ENCODE measurements around the gene FFAR3.
A peak's percentile ranks its signal among the peaks of the same experiment; 100 is the strongest.

Gene FFAR3, protein sequence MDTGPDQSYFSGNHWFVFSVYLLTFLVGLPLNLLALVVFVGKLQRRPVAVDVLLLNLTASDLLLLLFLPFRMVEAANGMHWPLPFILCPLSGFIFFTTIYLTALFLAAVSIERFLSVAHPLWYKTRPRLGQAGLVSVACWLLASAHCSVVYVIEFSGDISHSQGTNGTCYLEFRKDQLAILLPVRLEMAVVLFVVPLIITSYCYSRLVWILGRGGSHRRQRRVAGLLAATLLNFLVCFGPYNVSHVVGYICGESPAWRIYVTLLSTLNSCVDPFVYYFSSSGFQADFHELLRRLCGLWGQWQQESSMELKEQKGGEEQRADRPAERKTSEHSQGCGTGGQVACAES

DNA sequence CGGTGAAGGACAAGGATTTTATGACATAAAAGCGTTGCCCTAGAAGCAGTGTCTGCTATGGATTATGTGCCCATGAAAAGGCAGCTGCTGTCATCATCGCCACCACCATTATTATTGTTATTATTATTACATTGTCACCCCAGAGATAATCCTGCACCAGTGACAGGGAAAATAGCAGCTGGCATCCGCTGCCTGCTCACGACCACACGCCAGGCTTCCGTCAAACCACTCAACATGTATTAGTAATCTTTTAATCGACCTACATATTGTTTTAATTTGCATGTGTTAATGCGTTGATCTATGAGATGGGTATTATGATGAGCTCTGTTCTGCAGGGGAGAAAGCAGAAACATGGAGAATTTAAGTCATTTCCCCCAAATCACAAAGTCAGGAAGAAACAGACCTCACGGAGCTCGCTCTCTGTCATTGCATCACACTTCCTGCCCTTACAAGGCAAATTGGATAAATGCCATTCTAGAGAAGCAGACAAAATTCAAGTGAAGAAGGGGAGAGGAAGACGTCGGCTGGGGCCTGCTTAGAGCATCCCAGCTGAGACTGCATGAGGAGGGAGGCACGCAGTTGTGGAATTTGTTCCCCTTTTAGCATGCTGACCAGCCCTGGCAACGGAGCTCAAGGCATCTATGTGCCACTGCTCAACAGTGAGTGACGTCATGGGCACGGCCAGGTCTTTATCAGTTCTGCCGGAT is at the start of gene FFAR3:
Gene FFAR3, plus strand, starts transcription at position 594 of the 707 bp plus-strand sequence. CDS start 431 bp downstream, outside the sequence.
- no peak for DNase-seq (ENCODE audit: low read depth, low spot score)
- Histone ChIP-seq H3K4me3 (0 out of 2 replicates have a peak within 1 kb of the TSS, but pooled peaks have one; percentile 11), H3K27ac (no peak within 1 kb of the TSS), H3K36me3 (ENCODE audit: insufficient read depth, low read length) (no peaks in the 10 kb centered on the region), H3K9ac (ENCODE audit: insufficient read length) (no peak within 1 kb of the TSS), H3K9me3 (ENCODE audit: low read depth, low read length) (no peaks in the 10 kb centered on the region)
- TF ChIP-seq FOXP2 (optimal IDR thresholded peaks at IDR 0.05; ENCODE audit: control extremely low read depth, extremely low read length, insufficient read depth) (no peak), EZH2 (IDR thresholded peaks at IDR 0.05) (no peak), POLR2AphosphoS5 (IDR thresholded peaks at IDR 0.05; ENCODE audit: borderline replicate concordance, low read depth, low read length) (no peak)

DNA sequence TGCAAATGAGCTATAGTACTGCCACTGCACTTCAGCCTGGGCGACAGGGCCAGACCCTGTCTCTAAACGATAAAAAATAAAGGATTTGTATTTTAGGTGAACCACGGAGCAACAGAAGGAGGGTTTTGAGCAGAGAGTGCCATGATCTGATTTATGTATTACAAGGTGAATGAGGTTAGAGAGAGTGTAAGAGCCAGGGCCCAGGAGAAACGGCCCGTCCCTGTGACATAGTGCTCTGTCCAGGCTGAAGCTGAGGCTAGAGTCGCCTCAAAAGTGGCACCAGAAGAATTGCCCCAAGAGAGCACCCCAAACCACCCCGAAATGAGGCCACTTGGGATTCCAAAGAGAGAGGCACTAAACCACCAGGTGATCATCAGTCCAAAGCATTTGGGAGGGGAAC is 49.4 kb upstream of the FFAR3 start:
- Histone ChIP-seq H3K9me3 (ENCODE audit: low read depth, low read length) (no peaks in the 10 kb centered on the region), H3K36me3 (ENCODE audit: insufficient read depth, low read length) (no peaks in the 10 kb centered on the region), H3K4me3 (no peak overlapping the region), H3K9ac (ENCODE audit: insufficient read length) (no peak overlapping the region), H3K27ac (no peak overlapping the region)
- TF ChIP-seq POLR2AphosphoS5 (IDR thresholded peaks at IDR 0.05; ENCODE audit: borderline replicate concordance, low read depth, low read length) (no peak), EZH2 (IDR thresholded peaks at IDR 0.05) (no peak), FOXP2 (optimal IDR thresholded peaks at IDR 0.05; ENCODE audit: control extremely low read depth, extremely low read length, insufficient read depth) (no peak)
- no peak for DNase-seq (ENCODE audit: low read depth, low spot score)

DNA sequence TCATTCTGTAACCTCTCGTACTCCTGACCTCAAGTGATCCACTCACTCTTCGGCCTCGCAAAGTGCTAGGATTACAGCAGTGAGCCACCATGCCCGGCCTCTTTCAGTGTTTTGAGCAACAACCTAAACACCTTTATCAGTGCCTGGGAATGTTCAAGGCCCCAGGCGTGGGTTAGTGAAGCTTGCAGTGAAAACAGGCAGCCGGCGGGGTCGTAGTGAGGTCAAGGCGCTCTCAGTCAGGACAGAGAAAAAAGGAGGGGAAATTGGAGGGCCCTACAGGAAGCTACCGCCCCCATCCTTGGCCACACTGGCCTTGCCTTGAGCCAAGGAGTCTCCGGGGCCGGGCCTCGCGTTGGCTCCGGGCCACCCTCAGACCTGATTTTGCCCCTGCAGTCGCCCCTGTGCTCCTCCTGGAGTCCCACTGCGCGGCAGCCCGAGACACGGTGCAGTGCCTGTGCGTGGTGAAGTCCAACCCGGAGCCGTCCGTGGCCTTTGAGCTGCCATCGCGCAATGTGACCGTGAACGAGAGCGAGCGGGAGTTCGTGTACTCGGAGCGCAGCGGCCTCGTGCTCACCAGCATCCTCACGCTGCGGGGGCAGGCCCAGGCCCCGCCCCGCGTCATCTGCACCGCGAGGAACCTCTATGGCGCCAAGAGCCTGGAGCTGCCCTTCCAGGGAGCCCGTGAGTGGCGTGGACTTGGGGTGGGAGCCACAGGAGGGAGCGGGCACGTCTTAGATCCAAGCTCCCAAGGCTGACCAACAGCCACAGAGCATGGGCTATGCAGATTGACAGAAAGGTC is 48.6 kb upstream of the FFAR3 start:
- no peaks in the 10 kb centered on the region for H3K36me3 ChIP-seq (ENCODE audit: insufficient read depth, low read length)
- H3K4me3 ChIP-seq, result no peak overlapping the region
- TF ChIP-seq FOXP2 (optimal IDR thresholded peaks at IDR 0.05; ENCODE audit: control extremely low read depth, extremely low read length, insufficient read depth) (no peak), POLR2AphosphoS5 (IDR thresholded peaks at IDR 0.05; ENCODE audit: borderline replicate concordance, low read depth, low read length) (no peak), EZH2 (IDR thresholded peaks at IDR 0.05) (no peak)
- H3K27ac ChIP-seq, result no peak overlapping the region
- no peak for DNase-seq (ENCODE audit: low read depth, low spot score)
- H3K9ac ChIP-seq (ENCODE audit: insufficient read length), result no peak overlapping the region
- no peaks in the 10 kb centered on the region for H3K9me3 ChIP-seq (ENCODE audit: low read depth, low read length)

DNA sequence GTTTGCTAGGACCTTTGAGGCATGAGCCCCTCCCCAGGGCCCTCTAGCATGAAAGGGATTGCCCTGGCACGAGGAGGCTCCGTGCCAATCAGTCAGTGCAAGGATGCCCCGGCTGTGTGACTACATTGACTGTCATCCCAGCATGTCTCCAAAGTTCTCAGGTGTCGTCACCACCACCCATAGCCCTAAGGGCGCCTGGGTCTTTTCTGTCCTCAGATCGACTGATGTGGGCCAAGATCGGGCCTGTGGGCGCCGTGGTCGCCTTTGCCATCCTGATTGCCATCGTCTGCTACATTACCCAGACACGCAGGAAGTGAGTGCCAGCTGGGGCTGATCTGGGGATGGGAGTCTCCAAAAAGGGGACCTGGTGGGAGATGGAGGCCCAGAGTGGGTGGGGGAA is 47.9 kb upstream of the FFAR3 start:
- no peak overlapping the region for H3K9ac ChIP-seq (ENCODE audit: insufficient read length)
- H3K4me3 ChIP-seq, result no peak overlapping the region

DNA sequence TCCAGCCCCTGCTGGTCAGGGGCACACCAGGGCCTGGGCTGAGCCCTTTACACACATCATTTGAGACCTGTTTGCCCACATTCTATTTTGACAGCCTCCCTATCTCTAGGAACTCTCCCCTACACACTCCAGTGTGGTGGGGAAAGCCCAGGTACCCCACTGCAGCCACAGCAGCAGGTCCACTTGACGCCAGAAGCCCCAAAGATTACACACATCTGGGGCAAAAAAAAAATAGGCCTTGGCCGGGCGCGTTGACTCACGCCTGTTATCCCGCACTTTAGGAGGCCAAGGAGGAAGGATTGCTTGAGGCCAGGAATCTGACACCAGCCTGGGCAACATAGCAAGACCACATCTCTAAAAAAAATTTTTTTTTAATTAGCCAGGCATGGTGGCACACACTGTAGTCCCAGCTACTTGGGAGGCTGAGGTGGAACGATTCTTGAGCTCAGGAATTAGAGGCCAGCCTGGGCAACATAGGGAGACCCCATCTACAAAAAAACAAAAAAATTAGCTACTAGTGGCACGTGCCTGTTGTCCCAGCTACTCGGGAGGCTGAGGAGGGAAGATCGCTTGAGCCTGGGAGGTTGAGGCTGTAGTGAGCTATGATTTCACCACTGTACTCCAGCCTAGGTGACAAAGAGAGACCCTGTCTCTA is 47.3 kb upstream of the FFAR3 start:
- DNase-seq (ENCODE audit: low read depth, low spot score), result no peak
- Histone ChIP-seq H3K4me3 (no peak overlapping the region), H3K27ac (no peak overlapping the region), H3K9ac (ENCODE audit: insufficient read length) (no peak overlapping the region), H3K36me3 (ENCODE audit: insufficient read depth, low read length) (no peaks in the 10 kb centered on the region), H3K9me3 (ENCODE audit: low read depth, low read length) (no peaks in the 10 kb centered on the region)
- TF ChIP-seq POLR2AphosphoS5 (IDR thresholded peaks at IDR 0.05; ENCODE audit: borderline replicate concordance, low read depth, low read length) (no peak), EZH2 (IDR thresholded peaks at IDR 0.05) (no peak), FOXP2 (optimal IDR thresholded peaks at IDR 0.05; ENCODE audit: control extremely low read depth, extremely low read length, insufficient read depth) (no peak)

More for the DNA sequence above, 47.9 kb upstream of the FFAR3 start:
- Histone ChIP-seq H3K9me3 (ENCODE audit: low read depth, low read length) (no peaks in the 10 kb centered on the region), H3K36me3 (ENCODE audit: insufficient read depth, low read length) (no peaks in the 10 kb centered on the region), H3K27ac (no peak overlapping the region)
- TF ChIP-seq EZH2 (IDR thresholded peaks at IDR 0.05), result no peak
- no peak for TF ChIP-seq FOXP2 (optimal IDR thresholded peaks at IDR 0.05; ENCODE audit: control extremely low read depth, extremely low read length, insufficient read depth)
- no peak for TF ChIP-seq POLR2AphosphoS5 (IDR thresholded peaks at IDR 0.05; ENCODE audit: borderline replicate concordance, low read depth, low read length)
- DNase-seq (ENCODE audit: low read depth, low spot score), result no peak

DNA sequence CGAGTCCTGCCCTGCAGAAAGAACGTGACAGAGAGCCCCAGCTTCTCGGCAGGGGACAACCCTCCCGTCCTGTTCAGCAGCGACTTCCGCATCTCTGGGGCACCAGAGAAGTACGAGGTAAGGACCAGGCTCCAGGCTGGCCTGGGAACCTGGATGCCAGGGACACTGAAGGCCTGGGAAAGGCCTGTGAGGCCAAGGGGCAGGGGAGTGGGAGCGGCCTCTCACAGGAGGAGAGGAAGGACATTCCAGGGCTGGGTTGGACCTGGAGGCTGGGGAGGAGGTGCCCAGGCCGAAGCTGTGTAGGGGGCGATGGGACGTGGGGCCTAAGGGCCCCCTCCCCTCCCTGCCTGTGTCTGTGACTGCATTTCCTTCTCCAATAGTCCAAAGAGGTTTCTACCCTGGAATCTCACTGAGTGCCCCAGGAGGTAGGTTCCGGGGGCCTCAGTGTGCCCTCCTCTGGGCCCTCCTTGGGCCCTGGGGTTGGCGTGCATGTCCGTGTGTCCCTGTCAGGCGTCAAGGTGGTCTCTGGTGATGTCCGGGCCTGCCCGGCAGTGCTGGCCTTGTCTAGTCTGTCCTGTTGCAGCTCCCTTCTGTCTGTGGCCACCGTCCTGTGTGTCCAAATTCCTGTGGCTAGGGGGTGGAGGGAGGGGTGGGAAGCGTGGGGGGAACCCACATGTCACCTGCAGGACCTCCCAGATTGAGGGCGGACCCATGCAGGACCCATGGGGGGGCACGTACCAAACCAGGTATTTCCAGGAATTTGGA is 46.2 kb upstream of the FFAR3 start:
- H3K9me3 ChIP-seq (ENCODE audit: low read depth, low read length), result no peaks in the 10 kb centered on the region
- TF ChIP-seq POLR2AphosphoS5 (IDR thresholded peaks at IDR 0.05; ENCODE audit: borderline replicate concordance, low read depth, low read length) (no peak), FOXP2 (optimal IDR thresholded peaks at IDR 0.05; ENCODE audit: control extremely low read depth, extremely low read length, insufficient read depth) (no peak)
- no peak overlapping the region for H3K27ac ChIP-seq
- no peaks in the 10 kb centered on the region for H3K36me3 ChIP-seq (ENCODE audit: insufficient read depth, low read length)
- no peak for DNase-seq (ENCODE audit: low read depth, low spot score)
- H3K4me3 ChIP-seq, result no peak overlapping the region
- H3K9ac ChIP-seq (ENCODE audit: insufficient read length), result no peak overlapping the region

DNA sequence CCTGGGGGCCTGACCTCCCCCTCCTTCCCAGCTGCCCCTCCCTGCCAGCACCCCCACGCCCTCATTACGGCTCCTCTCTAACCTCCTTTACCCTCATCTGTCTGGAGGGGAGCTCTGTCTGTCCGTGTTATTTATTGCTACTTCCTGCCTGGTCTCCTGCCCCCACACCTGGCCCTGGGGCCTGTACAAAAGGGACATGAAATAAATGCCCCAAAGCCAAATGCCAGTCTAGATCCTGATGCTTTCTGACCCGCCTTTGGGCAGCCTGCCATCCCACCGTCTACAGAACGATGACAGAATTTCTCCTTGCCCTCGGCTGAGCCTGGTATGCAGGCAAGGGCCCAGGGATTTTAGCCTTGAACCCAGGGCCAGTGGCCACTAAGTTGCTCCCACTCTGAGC is 44.7 kb upstream of the FFAR3 start:
- Histone ChIP-seq H3K4me3 (no peak overlapping the region), H3K36me3 (ENCODE audit: insufficient read depth, low read length) (no peaks in the 10 kb centered on the region), H3K27ac (no peak overlapping the region), H3K9me3 (ENCODE audit: low read depth, low read length) (no peaks in the 10 kb centered on the region), H3K9ac (ENCODE audit: insufficient read length) (no peak overlapping the region)
- DNase-seq (ENCODE audit: low read depth, low spot score), result no peak
- TF ChIP-seq FOXP2 (optimal IDR thresholded peaks at IDR 0.05; ENCODE audit: control extremely low read depth, extremely low read length, insufficient read depth) (no peak), EZH2 (IDR thresholded peaks at IDR 0.05) (no peak), POLR2AphosphoS5 (IDR thresholded peaks at IDR 0.05; ENCODE audit: borderline replicate concordance, low read depth, low read length) (no peak)

Measured in SK-N-MC (cell line).